ENCODE results near the gene SMARCA2.

The SMARCA2 gene

DNA sequence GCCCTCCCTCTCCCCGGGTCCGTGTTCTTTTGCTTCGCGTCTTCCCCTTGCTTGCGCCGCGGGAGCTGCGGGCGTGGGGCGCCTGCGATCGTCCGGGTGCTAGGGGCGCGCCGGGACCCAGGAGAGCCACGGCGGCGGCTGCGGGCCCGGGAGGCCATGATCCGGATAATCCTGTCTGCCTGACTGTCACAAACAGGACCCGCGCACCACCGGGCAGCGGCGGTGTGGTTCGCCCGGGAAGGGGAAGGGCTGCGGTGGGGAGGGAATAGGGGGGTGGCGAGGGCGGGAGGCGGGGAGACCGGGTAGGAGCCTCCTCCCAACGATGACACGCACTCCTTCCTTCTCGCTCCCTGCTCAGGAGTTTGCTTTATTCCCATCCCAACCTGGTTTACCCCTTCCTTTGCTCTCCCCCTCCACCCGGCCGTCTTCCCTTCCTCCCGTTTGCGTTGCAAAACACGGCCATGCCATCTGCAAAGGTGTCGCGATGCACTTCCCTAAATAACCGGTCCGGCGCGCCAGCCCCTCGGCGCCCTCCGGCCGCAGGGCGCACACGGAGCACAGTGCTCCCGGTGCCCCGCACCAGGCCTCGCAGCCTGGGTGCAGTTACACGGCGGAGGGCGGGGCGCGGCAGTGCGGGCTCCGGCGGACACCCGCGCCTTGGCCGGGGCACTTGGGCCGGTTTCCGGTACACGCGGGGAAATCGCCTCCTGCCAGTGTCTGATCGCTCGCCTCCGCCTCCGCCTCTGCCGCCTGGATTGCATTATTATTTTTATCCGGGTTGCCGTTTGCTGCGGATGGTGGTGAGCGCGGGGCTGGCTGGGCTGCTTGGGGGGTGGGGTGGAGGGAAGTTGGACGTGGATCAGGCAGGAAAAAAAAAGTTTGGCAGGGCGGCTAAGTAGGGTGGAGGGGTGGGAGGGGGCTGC is 1.5 kb downstream of the SMARCA2 start:
- peak; percentile 81 for DNase-seq

DNA sequence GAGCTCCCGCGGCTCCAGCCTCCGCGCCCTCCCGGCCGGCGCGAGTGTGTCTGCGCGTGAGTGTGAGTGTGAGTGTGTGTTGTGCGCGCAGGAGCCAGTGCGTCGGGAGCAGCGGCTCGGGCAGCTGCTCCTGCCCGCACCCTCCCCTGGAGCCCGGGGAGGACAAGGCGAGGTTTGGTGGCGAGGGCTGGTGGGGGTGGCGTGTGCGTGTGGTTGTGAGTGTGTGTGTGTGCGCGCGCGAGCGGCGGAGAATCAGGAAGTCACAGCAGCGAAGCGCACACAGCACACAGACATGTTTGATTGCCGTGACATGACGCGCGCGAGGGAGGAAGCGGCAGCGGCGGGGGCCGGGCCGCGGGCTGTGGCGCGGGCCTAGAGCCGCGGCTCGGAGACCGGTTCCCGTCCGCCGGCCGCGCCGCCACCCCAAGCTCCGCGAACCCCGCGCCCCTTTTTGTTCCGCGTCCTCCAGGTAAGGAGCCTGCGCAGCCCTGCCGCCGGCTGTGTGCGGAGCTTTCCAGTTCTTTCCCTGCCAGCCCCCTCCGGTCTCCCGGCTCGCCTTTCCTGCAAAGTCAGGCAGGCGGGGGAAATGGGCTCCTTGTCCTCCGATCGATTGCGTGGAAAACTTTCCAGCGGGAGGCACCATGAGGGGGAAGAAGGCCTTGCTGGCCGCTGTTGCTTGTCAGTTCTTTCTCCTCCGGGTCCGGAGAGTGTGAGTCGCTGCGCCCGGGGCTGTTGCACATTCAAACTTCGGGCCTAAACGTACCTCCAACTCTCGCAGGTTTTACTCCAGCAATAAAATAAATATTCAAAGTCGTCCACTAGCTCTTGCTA is 2.4 kb downstream of the SMARCA2 start:
- peak; percentile 86 for DNase-seq

DNA sequence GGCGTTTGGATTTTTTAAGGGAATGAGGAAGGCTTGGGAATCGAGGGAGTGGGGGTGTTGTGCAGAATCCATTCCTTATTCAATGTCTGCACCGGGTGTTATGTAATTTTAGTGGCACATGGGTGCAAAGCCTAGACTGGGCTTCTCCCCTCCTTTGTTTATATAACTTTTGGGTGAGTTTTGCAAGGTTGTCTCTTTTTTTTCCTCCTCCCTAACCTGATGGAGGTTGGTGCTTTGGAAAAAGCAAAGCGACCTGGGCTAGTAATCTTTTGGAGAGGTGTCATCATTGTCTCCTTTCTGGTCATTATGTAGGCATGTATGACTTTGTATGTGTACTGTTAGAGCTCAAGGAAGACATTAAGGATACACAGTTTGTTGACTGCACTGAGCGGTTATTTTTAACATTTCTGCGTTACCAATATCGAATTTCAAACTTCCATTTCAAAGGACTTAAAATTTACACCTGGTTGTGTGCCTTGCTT is 3.1 kb downstream of the SMARCA2 start:
- DNase-seq = no peak

DNA sequence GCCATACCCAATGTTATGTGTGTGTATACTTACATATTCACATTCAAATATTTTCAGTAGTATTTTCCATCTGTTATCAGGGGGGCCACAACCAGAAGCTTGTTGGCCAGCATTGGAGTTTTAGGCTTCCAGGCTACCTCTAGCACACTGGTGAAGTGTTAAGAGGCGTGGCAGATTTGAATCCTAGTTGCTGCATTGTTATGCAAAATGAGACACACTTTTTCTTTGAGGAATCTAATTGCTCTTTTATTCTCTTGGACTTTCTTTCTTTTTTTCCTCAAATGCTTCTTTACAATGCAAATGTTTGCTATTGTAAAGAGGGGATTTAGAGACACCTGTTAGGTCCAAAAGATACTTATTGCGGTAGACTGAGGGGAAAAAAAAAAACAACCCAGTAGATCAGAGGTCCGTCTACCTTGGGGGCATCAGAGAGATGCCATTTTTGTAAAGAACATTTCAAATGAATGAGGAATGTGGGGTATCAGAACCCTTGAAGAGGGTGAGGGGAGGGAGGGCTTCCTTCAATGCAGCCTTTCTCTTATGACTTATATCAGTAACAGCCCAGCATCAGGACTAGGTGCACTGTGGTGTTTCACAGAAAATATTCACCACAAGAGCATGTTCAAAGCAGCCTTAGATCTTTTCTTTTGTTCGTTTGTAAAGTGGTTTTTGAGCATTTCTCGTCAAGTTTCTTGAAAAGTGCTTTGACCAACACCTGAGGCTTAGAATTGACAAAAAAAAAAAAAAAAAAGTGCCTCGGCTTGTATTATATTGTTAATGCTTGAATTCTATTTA is 3.8 kb downstream of the SMARCA2 start:
- no peak for DNase-seq

DNA sequence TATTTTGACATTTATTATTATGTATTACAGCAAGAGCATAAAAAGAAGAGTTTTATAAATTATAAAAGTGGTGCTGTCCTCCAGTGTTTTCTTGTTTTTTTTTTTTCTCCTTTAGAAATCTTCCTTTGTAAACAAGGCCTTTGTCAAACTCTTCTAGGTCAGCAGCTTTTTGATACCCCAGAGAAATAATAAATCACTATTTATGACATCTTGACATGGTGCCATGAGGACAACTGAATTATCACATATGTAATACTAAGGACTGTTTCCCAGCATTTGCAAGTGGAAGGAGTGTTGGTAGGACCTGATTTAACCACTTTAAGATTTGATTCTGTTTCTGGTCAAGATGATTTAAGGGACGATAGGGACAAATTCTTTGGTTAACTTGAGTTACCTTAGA is 4.6 kb downstream of the SMARCA2 start:
- no peak for DNase-seq

DNA sequence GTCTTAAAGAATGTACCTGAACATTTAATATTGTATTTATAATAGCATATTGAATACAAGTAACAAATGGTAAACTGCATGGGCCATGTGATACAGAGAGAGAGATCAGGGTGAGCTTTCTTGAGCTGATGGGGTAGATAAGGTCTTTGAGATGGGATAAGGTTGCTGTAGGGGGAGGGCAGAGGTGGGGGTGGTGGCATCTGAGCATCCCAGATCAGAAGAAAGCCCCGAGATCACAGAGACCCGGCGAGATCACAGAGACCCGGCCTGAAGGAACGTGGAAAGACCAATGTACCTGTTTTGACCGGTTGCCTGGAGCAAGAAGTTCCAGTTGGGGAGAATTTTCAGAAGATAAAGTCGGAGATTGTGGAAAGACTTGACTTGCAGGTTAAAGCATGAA is 6.6 kb downstream of the SMARCA2 start:
- no peak for DNase-seq

DNA sequence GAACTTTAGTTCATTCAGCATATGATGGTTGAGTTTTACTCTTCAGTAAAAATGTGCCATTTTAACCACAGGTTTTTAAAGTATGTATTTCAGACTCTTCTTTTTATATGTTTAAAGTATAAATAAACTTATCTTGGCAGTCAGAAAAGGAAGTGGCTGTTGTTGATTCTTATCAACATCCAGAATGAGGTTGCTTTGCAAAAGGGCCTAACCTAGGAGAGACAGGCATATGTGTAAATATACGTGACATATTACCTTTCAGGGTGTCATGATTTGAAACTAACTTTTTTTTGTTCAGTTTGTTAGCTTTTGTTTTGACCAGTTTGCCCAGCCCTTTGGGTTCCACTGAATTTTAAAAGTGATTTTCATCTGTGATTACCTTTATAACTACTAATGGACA is 7.4 kb downstream of the SMARCA2 start:
- no peak for DNase-seq

DNA sequence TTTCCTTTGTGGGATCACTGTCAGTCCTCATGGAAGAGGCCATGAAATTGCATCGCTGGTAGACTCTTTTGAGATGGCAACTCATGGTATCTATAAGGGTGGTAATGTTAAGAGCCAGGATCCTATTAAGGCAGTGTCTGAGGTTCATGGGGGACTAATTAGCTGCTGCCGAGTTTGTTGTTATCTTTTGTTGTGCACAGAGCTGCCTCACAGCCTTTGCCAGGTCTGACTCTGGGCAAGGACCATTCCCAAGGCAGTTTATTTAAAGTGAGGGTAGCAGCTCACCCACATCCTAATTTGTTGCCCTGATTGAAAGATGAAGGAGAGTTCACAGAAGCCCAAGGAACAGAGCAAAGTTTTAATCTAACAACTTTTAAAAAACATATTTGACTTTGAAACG is 7.9 kb downstream of the SMARCA2 start:
- no peak for DNase-seq

DNA sequence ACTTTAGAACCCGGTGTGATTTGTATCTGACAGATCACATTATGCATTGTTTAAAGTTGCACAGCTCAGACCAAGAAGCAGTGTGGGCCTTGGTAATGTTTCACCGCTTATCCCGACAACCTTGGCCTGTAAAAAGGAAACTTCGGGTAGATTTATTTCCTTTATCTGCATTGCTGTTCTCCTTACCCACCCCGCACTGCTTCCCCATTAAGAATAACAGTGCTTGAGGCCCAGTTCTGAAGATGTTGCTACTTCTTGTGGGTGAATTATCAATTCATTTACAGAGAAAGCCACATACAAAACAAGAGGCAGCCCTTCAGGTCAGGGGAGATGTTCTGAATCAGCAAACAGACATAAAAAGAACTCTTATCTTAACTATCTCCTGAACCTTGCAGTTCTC is 8.4 kb downstream of the SMARCA2 start:
- no peak for DNase-seq

DNA sequence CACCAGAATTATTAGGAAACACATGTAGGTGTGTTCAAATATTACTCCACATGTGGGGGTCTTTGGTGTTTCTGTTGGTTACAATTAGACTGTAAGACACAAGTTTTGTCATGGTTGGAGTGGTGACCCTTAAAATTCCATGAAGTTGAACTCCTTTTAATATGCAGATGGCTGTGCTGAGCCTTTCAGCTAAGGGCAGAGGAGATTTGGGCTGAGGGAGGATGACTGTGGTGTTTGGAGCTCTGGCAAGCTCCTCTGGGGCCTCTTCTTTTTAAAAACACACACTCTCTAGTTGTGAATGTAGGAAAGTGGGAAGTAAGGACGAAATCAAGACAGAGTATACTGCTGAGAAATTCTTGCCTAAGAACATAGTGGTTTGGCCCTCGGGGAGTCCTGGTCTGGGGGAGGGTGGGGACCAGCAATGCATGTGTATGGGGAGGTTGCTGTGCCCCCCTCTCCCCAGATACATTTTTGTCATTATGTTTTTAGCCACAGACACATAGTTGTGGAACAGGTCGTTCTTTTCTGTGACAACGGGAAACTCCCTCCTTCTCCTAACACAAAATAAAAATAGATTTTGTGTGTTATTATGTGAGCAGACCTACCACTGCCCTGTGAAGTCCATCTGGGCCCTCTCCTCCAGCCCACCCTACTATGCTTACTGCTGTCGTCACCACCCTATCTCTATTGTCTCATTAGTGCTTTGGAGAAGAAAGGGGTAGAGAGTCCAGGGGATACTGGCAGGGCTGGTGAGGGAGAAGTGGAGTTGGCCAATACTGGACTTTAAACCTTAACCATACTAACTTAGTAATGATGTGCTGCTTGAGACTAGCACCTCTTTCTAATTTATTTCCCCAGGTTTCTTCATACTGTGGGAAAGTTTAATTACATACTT is 10.0 kb downstream of the SMARCA2 start:
- DNase-seq = peak; percentile 74

DNA sequence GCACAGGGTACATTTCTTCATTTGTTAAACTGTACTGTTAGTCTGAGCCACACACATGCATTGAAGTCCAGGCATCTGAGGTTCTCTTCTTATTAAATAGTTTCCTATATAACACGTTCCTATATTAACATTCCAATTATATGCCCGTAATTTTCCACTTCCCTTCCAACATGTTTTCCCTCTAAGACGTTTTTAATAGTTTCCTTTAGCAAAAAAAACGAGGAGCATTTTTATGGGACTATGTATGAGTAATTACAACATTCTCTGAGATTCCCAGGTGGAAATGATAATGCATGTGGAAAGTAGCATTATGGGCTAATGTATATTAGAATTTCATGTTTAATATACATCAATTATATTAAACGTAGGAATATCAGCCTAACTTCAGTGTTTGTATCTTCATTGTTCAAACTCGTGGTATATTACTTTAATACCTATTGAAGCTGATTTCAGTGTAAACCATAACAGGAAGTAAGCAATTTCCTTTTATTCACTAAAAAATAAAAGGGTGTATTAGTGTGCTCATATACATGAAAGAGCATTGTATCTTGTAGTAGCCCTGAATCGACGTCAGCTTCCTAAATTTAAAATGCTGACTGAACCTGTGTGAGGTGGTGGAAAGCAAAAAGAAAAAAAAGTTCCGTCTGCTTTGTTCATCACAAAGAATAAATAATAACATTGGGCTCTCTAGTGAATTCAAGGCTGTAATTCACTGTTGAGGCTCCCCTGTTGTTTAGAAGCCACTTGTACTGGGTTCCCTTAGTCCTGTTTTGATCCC is 11.3 kb downstream of the SMARCA2 start:
- no peak for DNase-seq

DNA sequence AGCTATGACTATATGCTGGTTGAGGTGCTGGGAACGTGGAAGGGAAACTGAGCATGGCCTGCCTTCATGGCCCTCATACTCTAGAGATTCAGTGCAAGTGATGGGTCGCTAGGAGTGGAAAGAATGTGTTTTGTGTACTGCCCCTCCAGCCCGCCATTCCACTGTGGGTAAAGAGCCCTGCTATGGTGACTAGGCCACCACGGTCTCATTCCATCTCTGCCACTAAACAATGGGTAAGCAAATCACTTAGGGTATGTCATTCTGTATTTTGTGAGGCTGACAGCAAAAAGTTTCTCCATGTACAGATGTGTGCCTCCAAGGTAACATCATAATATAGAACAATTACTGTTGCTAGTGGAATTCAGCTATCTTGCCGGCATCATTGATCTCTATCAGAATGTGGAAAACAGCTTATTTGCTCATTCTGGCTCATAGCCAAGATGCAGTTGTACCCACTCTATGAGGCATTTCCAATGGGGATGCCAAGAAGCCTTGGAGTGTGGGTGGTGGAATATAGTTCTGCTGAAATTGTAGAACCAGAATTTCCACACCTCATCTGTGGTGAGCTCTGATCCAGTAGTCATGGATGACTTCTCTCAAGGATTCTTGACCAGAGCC is 12.5 kb downstream of the SMARCA2 start:
- DNase-seq = no peak

DNA sequence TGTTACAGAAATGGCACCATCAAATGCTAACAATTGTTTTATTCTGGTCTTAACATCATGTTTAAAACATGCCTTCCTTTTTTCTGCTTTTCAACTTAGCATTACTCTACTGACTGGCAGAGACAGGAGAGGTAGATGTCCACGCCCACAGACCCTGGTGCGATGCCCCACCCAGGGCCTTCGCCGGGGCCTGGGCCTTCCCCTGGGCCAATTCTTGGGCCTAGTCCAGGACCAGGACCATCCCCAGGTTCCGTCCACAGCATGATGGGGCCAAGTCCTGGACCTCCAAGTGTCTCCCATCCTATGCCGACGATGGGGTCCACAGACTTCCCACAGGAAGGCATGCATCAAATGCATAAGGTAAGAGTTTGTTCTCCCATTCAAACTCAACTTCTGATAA is 13.7 kb downstream of the SMARCA2 start:
- no peak for DNase-seq

DNA sequence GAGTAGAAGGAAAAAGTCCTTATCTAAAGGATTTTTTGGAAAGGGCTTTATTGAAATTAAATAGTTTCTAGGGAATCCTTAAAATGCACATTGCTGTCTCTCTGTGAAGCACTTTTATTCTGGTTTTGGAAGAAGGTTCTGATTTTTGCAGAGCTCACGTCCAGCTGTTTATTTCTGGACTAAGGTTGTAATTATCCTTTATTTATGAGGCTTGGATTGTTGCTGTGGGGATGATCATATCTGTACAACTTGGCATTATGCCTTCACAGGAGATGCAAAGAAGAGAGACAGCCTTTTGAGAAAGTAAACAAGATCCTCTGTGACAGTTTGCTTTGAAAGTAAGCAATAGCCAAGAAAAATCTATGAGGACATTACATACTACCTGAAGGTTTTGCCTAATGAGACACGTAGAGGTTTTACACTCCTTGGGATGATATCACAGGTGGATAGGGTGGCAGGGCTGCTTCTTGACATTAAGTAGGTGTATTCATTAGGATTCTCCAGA is 14.6 kb downstream of the SMARCA2 start:
- no peak for DNase-seq

DNA sequence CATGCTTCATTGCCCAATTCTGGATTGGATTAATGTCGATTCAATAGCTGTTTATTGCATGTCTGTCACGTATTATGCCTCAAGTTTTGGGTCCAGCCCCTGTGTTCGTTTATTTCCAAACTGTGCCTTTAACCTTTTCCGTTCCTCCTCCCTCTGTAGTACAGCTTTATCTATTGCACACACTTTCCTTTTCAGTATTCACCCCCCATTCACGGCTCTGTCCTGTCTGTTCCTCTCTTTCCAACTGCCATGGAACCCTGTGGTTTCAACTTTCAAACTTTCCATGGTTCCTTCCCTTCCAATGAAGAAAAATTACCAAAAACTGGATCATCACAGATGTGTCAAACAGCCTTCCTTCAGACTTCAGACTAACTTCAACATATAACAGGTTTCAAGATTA is 17.1 kb downstream of the SMARCA2 start:
- no peak for DNase-seq

DNA sequence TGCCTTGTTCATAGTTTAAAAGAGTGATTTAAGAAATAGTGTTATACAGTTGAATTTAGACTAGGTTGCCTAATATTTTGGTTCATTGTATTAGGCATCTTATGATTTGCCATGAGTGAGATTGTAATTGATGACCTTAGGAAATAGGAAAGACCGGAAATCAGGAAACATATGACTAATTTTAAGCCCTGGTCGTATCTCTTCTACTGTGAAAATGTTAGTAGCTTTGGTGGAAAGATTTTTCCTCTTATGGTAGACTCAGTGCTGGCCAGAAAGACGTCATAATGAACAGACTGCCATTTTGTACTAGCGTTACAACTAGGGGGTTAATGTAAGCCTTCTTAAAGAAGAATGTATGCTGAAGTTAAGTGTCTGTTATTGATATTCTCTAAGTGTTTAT is 21.7 kb downstream of the SMARCA2 start:
- no peak for DNase-seq

DNA sequence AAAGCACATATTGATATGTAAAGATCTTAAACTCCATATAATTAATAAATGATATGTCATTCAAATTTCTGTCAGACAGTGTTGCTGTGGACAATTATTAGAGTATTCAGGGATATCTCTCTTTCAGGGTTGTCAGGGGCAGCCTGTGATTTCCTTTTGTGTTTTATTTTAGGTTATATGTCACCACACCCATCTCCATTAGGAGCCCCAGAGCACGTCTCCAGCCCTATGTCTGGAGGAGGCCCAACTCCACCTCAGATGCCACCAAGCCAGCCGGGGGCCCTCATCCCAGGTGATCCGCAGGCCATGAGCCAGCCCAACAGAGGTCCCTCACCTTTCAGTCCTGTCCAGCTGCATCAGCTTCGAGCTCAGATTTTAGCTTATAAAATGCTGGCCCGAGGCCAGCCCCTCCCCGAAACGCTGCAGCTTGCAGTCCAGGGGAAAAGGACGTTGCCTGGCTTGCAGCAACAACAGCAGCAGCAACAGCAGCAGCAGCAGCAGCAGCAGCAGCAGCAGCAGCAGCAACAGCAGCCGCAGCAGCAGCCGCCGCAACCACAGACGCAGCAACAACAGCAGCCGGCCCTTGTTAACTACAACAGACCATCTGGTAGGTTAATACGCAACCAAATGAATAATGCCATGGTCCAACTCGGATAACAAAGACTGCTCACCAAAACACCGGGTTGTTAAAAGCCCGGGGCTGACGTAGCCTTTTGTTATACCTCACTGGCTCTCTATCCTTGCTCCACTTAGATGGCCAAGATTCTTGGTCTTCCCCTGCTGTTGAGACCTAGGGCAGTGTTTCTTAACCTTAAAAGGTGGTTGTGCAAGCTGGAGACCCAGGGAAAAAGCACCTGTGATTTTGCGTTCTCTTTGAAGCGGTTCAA is 24.4 kb downstream of the SMARCA2 start:
- no peak for DNase-seq

DNA sequence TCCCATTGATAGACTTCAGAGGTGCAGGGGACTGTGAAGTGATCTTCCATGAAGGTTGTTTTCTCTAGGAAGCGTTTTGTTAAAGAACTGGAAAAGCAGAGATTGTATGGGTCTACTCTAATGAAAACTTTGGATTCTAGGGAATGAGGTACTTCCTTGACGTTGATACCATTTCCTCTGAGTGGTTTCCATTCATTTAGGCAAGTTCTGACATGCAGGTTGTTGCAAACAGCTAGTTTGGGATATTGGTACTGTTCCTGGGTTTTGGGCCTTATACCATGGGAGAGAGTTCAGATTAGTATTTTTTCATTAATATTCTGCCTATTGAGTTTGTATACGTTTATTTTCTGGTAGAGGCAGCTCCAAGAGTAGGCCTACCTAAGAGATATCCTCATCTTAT is 25.7 kb downstream of the SMARCA2 start:
- no peak for DNase-seq

DNA sequence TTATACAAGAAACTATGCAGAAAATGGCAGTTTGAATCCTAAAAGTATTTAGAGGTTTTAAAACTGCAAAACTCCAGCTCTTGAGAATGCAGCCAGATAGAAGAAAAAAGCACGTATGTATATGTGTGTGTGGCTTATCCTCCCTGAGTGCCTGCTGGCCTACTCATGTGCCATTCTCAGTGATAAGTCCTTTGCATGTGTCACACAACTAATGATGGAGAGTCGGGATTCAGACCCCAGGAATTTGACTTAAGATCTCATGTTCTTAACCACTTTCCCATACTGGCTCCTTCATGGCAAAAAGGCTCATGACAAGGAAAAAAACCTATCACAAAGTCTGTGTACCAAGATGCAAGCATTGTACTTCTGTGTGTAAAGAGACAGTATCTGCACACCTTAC is 26.6 kb downstream of the SMARCA2 start:
- no peak for DNase-seq
